Cortex of kidney (tissue), 1 donor: ENCODE results near the gene PSMG3.

Experiments
- DNase-seq: peaks from one replicate; lab custom pipeline; 2025; lab: John Stamatoyannopoulos, UW

Gene PSMG3

GRCh38 chr7:1569833-1570632, at the start of gene PSMG3:
Gene PSMG3, minus strand, starts transcription at chr7:1570032. Its CDS starts 693 bp downstream, at chr7:1569339.
- no peak for DNase-seq

DNA sequence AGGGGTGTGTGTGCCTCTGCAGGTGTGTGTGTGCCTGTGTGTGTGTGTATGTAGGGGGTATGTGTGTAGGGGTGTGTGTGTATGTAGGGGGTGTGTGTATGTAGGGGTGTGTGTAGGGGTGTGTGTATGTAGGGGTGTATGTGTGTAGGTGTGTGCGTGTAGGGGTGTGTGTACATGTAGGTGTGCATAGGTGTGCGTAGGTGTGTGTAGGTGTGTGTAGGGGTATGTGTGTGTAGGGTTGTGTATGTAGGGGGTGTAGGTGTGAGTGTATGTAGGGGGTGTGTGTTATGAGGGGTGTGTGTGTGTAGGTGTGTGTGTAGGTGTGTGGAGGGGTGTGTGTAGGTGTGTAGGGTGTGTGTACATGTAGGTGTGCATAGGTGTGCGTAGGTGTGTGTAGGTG, 48.6 kb upstream of the PSMG3 start:
- no peak for DNase-seq

DNA sequence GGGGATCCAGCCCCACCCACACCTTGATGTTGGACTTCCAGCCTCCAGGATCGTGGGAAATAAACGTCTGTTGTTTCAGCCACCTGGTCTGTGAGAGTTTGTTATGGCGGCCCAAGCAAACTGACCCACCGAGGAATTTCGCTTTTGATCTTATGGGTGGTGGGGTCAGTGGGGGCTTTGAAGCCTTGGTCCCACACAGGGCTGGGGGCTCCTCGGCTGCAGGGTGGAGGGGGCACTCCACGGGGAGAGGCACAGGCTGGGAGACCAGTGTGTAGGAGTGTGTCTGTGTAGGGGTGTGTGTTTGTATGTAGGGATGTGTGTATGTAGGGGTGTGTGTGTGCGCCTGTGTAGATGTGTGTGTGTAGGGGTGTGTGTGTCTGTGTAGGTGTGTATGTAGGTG, 48.1 kb upstream of the PSMG3 start:
- no peak for DNase-seq

DNA sequence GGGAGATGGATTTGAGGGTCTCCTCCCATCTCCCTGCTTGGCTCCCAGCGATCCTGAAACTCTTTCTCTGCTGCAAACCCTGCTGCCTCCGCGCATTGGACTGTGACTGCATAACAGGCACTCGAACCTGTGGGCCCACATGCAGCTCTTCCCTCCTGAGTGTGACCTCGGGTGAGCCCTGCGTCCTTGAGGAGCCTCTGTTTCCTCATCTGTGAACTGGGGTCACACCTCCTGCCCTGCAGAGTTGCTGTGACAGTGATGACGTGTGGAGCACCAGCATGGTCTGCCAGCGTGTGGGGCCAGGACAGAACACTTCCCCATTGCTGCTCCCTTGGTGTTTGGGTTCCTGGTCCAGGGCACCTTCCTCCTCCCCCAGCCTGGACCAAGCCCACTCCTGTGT, 46.9 kb upstream of the PSMG3 start:
- DNase-seq = no peak

DNA sequence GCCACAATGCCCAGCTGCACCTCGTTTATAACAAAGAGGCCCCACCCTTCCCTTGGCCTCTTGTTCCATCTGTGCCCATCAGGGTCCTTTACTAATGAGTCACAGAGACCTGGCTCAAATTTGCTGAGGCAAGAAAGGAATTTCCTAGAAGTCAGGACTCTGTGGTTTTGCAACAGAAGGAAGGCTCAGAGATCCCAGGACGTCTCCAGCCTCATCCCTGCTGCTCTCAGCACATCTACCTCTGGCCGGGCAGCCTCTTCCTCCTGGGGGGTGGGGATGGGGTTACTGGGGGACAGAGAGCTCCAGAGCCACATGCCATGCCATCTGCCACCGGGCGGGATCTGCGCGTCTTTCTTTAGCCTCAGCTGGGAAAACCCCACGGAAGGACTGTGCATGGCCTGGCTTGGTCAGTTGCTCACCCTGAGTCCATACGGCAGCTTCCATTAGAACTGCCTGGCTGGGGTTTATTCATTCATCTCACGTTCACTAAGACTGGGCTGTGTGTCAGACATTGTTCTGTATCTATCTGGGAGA, 41.9 kb upstream of the PSMG3 start:
- DNase-seq = no peak

DNA sequence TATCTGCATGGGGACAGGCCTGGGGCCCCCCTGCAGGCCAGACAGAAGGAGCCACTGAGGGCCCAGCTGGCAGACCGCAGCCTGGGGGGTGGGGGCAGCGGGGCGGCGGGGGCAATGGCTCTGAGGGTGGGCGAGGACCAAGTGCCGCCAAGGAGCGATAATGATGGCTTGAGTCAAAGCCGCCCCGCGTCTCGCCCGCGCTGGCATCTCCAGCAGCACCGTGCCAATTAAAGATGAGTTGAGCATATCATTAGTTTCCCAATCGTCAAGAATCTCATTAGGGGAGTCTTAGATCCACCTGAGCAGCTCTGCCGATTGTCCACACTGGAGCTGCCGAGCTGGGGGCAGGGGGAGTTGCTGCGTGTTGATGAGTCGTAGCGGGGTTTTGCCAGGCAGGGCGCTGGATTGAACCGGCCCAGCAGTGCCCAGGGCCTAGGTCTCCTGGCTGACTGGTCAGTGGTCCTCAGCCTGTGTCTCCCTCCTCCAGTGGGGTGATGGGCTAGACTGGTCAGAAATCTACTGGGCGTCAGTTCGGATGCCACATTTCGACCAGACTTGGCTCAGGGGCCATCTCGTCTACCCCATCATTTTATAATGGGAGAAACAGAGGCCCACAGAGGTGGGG, 41.0 kb upstream of the PSMG3 start:
- no peak for DNase-seq

DNA sequence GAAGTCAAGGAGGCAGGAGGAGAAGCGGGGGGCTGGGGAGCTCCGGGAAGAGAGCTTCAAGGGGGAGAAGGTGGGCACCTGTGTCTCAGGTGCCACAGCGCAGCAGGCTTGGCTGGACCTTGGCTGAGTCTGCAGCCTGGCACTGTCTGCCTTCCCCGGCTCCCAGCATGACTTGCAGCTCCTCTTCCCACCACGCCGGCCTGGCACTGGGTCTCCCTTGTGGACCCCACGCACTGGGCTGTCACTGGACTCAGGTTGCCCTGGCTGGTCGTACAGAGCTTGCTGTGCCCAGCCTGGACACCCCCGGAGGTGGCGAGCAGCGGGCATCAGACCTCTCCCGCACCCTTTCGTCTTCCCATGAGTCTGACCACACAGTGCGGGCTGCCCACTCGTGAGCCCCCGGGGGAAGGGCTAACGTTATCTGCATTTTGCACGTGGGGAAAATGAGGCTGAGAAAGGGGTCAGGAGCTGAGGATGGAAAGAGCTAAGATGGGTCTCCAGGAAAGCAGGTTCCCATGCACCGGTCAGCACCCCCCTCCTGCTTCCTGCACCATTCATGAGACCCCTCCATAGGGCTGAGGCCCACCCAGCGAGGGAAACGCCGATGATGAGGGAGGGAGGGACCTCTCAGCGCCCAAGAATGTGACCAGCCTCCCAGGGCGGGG, 40.3 kb upstream of the PSMG3 start:
- no peak for DNase-seq

DNA sequence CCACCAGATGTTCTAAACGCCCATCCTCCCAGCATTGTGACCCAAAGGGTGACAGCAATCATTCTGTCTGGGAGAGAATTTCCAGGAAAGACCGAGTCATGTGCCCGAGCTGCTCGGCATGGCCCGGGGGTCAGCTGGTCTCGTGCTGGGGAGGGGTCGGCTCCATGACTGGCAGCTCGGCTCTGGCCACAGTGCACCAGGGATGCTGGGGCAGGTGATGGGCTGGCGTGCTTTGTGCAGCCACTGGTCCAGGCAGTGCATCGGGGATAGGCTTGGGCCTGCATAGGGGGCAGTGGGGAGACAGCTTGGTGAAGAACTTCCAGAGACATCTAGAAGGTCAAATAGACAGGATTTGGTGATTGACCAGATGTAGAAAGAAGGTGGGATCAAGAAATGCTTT, 39.2 kb upstream of the PSMG3 start:
- no peak for DNase-seq

DNA sequence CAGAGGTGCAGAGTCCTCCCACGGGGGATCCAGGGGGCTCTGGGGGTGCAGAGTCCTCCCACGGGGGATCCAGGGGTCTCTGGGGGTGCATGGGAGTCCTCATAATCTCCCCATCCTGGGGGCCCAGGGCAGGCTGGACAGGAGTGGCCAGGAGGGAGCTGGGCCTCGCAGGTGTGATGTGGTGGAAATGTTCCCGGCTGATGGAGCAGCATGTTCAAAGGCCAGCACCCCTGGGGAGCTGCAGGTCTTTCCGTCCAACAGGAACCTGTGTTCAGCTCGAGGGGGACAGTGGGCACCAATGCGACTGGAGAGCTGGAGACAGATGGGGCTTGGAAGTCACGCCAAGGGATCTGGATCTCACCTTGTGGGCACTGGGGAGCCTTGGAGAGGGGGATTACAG, 38.5 kb upstream of the PSMG3 start:
- DNase-seq = no peak

GRCh38 chr7:1607696-1608095, 37.9 kb upstream of the PSMG3 start:
- DNase-seq = no peak

DNA sequence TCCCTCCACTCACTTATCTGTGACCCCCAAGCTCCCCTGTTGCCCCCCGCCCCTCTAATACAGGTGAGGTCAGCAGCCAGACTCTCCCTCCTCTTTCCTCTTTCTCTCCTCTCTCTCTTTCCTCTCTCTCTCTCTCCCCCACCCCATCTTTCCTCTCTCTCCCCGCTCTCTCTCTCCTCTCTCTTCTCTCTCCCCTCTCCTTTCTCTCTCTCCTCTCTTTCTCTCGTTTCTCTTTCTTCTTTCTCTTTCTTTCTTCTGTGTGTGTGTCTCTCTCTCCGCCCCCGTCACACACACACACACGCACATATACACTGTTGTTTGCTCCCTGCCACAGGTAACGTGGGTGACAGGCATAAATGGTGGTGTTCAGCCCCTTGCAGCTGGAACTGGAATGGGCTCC, 37.2 kb upstream of the PSMG3 start:
- DNase-seq = no peak

DNA sequence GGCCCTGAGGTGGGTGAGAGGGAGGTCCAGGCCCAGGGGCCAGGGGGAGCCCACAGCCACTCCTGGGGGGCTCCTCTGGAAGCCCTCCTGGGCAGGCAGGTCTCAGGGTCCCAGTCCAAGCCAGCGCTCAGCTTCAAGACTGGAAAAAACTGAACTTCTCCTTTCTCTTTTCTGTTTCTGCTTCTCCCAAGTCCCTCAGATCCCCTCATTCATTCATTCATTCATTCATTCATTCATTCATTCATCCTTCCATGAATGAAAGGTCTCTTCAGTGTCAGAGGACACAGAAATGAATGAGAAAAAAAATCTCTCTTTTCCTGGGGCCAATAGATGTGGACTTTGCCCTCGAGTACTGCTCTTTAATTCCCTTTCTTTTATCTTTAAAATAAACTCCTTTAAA, 34.6 kb upstream of the PSMG3 start:
- DNase-seq = no peak

DNA sequence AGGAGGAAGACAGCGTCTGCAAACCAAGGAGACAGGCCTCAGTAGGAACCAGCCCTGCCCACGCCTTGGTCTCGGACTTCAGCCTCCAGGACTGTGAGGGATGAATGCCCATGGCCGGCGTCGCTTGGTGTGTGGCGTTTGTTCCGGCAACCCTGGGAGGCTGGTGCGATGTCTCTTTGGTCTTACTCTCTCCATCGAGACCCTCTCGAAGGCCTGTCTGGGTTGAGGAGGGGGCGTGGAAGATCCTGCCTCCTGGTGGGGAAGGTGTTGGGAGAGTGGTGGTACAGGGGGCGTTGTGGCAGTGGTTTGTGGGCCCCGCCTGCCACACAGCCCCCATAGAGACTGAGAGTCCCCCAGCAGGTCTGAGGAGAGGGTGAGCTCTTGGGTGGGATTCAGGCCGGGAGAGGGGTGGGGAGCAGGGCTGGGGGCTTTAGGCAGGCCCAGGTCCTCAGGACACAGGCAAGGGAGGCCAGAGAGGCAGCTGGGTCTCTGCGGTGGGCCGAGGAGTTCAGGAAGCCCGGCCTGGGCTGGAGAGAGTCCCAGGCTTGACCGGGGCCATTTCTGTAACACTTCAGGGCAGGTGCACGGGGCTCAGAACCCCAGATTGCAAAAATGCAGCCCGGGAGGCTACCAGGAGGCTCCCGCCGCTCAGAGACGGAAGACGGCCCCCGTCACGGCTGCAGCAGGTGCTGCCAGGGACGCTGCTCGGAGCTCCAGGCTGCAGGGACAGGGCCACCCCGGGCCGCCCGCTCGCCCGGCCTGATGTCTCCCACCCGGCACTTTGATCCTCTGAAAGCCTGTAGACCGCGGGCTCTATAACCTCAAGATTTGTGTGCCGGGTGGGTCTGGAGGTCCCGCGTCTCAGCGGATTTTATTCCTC, 33.8 kb upstream of the PSMG3 start:
- no peak for DNase-seq

GRCh38 chr7:1602386-1602785, 32.6 kb upstream of the PSMG3 start:
- no peak for DNase-seq

DNA sequence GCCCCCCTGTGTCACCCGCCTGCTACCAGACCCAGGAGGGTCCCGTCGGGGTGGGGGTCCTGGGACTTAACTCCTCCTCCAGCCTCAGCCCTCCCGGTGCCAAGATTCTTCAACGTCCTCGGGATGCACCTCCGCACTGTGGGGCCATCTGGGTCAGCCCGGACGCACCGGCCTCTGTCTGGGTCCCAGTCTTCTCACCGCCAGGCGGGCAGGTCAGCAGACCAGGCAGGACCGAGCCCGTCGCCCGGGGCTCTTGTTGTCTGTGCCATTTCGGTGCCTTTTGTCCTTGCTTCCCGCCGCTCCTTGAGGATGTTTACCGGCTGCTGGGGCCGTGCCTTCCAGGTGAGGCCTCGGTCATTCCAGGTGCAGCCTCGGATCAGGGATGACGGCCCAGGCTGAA, 32.1 kb upstream of the PSMG3 start:
- no peak for DNase-seq

- DNase-seq = no peak
These were observed 30.0 kb upstream of the PSMG3 start for GRCh38 chr7:1599640-1600395.

- no peak for DNase-seq
These were observed 29.3 kb upstream of the PSMG3 start for GRCh38 chr7:1598961-1599639.

- DNase-seq = no peak
These were observed 28.5 kb upstream of the PSMG3 start for GRCh38 chr7:1598286-1598685.

DNA sequence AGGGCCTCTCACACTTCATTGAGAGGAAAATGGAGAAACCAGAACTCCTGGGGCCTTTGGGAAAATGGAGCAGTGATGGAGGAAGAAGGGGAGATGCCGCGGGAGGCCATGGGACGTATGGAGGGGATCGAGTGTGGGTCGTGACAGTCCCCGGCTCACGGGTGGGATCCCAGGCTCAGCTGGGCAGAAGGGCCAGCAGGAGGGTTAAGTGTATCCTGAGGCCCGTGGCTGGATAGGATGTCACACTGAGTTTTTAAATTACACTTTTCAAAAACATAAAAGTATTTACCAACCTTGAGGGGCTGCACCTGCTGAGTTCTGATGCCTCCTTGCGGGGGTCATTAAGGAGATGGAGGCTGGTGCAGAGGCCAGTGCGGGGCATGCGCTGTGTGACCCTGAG, 28.0 kb upstream of the PSMG3 start:
- DNase-seq = no peak

GRCh38 chr7:1597066-1597760, 27.4 kb upstream of the PSMG3 start:
- no peak for DNase-seq
